HG02763 (cell line): ENCODE measurements around the gene FPGS.

Experiments
- ATAC-seq: cut with Tn5 transposase; IDR thresholded peaks from one replicate; pipeline ENCODE4 v1.9.1; 2021; ENCODE audit warnings: mild to moderate bottlenecking, moderate library complexity; ENCODE audit not compliant: unreplicated experiment

The FPGS gene

GRCh38 chr9:127810378-127811187, 7.9 kb downstream of the FPGS start:
- ATAC-seq = no peak

GRCh38 chr9:127812011-127812410, 9.3 kb downstream of the FPGS start:
- ATAC-seq = no peak

- ATAC-seq = no peak
Measured at GRCh38 chr9:127812936-127813675, 10.4 kb downstream of the FPGS start.

GRCh38 chr9:127813686-127814226, 11.1 kb downstream of the FPGS start:
- no peak for ATAC-seq

GRCh38 chr9:127814619-127815511, 12.2 kb downstream of the FPGS start:
- no peak for ATAC-seq

GRCh38 chr9:127815512-127816361, 13.1 kb downstream of the FPGS start:
- ATAC-seq = no peak

- ATAC-seq = no peak
Measured at GRCh38 chr9:127816362-127816725, 13.7 kb downstream of the FPGS start.

GRCh38 chr9:127816728-127817127, 14.0 kb downstream of the FPGS start:
- ATAC-seq = no peak

- ATAC-seq = no peak
Measured at GRCh38 chr9:127817881-127818434, 15.3 kb downstream of the FPGS start.

GRCh38 chr9:127818574-127818973, 15.9 kb downstream of the FPGS start:
- ATAC-seq = no peak

GRCh38 chr9:127822108-127822507, 19.4 kb downstream of the FPGS start:
- ATAC-seq = no peak

- ATAC-seq = no peak
Measured at GRCh38 chr9:127825319-127826051, 22.8 kb downstream of the FPGS start.

GRCh38 chr9:127826253-127826913, 23.7 kb downstream of the FPGS start:
- ATAC-seq = no peak

- no peak for ATAC-seq
Measured at GRCh38 chr9:127828262-127829031, 25.8 kb downstream of the FPGS start.

- ATAC-seq = no peak
Measured at GRCh38 chr9:127829205-127829906, 26.7 kb downstream of the FPGS start.

GRCh38 chr9:127832248-127832647, 29.6 kb downstream of the FPGS start:
- no peak for ATAC-seq

GRCh38 chr9:127833555-127833954, 30.9 kb downstream of the FPGS start:
- ATAC-seq = no peak
